Activated T-helper 1 cell treated with Interleukin-2 at 50 U/mL for 16 hours (primary cell): ENCODE data around the gene HS6ST1.

Source experiments
- DNase-seq: peaks from one replicate; pipeline ENCODE4 v3.0.0-alpha.2; 2020; ENCODE audit warnings: low read depth

Gene HS6ST1

GRCh38 chr2:128282246-128282975 lies 36.3 kb downstream of the HS6ST1 start:
- no peak for DNase-seq

GRCh38 chr2:128281852-128282245 lies 36.8 kb downstream of the HS6ST1 start:
- DNase-seq = no peak

- DNase-seq = no peak
These were observed 37.8 kb downstream of the HS6ST1 start for GRCh38 chr2:128280901-128281321.

- DNase-seq = no peak
These were observed 38.4 kb downstream of the HS6ST1 start for GRCh38 chr2:128280158-128280871.

GRCh38 chr2:128279786-128280157 lies 38.9 kb downstream of the HS6ST1 start:
- DNase-seq = no peak

DNA sequence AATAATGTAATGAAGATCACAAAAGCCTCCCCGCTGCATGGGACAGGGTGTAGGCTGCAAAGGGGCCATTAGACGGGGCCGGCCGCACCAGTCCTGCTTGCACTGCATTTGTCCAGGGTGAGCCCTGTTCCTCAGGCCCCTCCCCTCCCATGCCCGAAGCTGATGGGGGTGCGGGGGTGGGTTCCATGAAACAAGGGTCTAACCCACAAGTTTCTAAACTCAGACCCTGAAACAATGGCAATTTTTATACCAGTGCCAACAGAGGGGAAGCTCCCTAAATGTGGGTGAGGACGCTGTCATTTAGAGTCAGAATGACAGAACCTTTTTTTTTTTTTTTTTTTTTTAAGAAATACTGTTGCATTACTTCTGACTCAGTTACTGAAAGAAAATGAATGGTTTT lies 39.7 kb downstream of the HS6ST1 start:
- no peak for DNase-seq

- no peak for DNase-seq
These were observed 40.5 kb downstream of the HS6ST1 start for GRCh38 chr2:128277961-128278681.

DNA sequence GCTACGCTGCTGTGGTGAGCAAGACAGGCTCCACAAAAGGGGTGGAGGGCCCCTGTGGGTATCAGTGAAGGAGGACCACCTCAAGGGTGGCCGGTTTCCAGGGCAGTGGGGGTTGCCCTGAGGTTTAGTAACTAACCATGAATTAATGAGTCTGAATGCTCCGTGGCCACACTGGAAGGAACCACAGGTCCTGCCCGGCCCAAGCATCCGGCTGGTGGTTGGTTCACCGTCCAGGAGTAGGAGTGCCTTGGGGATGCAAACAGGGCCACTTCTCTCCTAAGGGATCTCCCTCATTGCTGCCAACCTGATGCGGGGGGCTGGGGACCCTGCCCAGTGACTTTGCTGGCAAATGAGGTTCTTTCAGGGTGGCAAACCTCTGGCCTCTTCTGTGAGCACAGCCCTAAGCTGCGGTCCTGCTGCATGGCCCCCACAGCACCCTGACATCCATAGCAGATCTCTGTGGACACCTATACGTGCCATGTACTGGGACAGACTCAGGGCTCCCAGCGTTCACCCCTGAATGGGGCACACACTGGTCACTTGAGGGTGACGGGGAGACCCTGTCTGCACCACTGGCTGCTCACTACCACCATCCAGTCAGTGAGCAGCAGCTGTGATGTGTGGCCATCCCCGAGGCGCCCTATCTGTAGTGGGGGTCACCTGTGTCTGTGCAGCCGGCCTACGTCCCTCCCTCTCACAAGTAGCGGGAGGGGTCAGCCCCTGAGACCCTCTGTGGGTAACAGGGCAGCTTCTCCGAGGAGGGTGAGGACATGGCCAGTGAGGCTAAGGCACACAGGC lies 41.6 kb downstream of the HS6ST1 start:
- no peak for DNase-seq

GRCh38 chr2:128275498-128276045 lies 43.1 kb downstream of the HS6ST1 start:
- no peak for DNase-seq

- DNase-seq = no peak
These were observed 44.5 kb downstream of the HS6ST1 start for GRCh38 chr2:128274218-128274617.

GRCh38 chr2:128273469-128274081 lies 45.1 kb downstream of the HS6ST1 start:
- no peak for DNase-seq

GRCh38 chr2:128272601-128273468 lies 45.8 kb downstream of the HS6ST1 start:
- DNase-seq = no peak

GRCh38 chr2:128271911-128272600 lies 46.6 kb downstream of the HS6ST1 start:
- DNase-seq = no peak

DNA sequence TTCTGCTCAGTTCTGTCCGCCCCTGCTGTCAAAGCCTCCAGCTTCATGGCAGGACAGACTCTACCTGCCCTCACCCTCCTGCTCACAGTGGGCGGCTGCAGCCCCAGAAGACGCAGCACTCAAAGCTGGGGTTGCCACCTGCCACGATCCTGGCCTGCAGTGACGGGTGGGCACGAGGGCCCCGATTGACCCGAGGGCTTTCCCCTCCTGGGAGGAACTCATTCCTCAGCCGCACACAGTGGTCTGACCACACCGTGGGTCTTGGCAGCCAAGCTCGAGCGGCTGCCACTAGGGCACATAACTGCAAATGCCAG lies 47.1 kb downstream of the HS6ST1 start:
- DNase-seq = no peak

DNA sequence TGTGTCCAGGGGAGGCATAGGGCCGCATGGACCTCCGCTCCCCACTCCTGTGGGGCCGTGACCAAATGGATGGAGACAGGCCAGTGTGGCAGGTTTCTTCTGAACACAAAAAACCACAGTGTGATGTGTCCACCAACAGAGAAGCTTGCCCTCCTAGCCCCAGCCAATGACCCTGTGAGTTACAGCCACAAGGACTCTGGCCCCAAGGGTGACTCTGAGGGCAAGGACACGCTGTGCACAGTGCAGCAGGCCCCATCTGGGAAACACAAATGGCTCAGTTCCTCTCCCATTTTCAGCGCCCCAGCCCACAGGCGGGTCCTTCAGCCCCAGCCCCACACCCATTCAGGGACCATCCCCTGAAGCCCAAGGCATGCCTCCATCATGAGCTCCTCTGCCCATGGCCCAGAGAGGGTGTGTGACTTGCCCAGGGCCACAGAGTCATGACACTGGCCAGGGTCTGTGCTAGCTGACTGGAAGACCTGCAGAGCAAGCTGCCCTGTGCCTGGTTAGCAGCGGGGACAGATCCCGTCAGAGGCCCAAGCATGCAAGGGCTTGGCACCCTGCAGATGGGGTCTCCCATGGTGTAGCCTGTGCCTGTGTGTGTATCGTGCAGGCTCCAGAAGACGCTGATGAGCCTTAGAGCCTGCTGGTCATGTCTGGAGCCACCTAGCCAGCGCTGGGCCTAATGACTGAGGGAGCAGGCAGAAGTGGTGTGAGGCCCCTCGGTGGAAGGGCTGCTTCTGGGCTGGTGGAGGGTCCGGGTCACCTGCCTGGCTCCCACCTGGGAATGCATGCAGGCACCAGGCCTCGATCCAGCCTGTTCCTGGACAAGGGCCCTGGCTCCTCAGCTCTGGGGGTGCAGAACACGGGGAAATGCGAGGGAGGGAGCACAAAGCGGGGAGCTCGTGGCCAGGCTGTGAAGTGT lies 47.7 kb downstream of the HS6ST1 start:
- no peak for DNase-seq

DNA sequence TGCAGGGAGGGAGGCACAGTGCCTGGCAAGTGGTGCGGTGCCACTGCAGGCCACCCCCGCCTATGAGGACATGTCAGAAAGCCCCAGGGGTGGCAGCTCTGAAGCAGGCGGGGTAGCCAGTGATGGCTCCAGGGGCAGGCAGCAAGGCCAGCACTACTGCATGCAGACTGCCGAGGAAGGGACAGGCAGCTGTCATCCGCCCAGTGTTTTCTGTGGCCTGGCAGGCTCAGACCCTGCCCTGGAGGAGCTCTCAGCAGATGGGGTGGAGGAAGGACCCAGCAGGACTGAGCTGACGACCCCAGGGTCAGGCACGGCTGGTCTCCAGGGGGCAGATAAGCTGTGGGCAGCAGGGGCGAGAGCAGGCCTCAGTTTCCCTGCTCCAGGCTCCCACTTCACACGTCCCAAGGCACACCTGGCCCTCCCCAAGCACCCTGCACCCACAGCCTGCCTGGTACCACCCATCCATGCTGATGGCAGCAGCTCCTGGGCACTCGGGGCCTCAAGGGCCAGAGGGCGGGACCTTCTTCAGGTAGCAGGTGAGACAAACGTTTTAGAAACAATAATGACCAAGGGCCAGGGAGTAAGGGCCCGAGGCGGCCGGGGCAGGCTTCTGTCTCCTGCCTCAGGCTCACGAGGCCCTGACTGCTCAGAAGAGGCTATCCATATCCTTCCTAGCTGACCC lies 48.5 kb downstream of the HS6ST1 start:
- no peak for DNase-seq

DNA sequence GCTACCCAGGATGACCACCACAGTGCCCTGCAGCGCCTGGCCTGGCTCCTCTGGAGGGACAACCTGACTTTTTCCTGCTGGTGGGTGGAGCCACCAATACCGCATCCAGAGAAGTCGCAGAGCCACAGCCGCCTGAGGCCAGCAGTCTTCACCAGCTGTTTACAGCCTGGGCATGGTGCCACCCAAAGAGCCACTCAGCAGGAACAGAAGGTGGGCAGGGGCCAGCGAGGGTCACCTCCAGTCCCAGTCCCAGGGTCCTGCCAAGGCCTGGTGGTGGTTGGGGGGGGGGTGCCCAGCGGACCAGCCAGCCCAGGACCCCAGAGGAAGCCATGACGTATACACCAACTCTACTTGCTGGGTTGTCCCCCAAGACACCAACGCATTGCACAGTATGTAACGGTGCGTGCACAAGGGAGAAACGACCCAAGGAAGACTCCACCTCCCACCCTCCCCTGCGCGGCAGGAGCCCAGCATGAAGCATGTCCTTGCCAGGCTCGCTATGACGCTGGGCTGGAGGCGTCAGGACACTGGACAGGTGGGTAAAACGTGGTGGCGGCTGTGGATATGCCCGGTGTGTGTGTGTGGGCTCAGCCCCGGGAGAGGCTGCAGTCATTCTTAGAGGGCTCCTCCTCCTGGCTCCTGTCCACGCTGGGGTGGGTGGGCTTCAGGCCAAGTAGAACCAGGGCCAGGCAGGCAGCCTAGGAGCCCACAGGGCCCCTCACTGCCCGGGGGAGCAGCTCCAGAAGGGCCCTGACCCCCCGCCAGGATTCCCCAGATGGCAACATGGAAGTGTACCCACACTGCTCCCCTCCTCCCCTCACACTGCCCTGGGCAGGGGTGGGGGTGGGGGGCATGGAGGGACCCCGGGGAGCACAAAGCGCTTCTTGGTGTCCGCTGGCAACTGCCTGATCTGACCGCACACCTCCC lies 49.3 kb downstream of the HS6ST1 start:
- no peak for DNase-seq
